Lung (tissue), 12 donors: ENCODE results near the gene ADAD2. TPM values are rescaled to one million over a fixed set of nuclear protein-coding genes. Genes with fewer than 3 reads are reported as not detected.

Source experiments
- ATAC-seq: fragments of 200-7000 bp; cut with Tn5 transposase; one replicate; pipeline ENCODE4 v1.9.1; 2020; ENCODE audit warnings: moderate number of reproducible peaks; ENCODE audit not compliant: insufficient read depth, low FRiP score
- DNase-seq, 3 donors: peaks; one replicate each; pipeline ENCODE4 v3.0.0-alpha.2; 2013 to 2017
- H3K27ac ChIP-seq, 2 donors: one replicate each; pipeline ENCODE4 v1.5.1; 2013; ENCODE audit warnings: mild to moderate bottlenecking in 2 of 2, moderate library complexity in 2 of 2, control low read depth in 1 of 2, inconsistent platforms in 1 of 2, low read depth in 1 of 2, low read length in 1 of 2
- H3K27me3 ChIP-seq, 3 donors: one replicate each; pipeline ENCODE4 v1.5.1; 2013; ENCODE audit warnings: low read length in 2 of 3; ENCODE audit not compliant: control insufficient read depth in 3 of 3, insufficient read depth in 3 of 3
- H3K36me3 ChIP-seq, 4 donors: one replicate each; pipeline ENCODE4 v1.5.1; 2013; ENCODE audit warnings: low read length in 4 of 4, mild to moderate bottlenecking in 1 of 4, moderate library complexity in 1 of 4; ENCODE audit not compliant: control insufficient read depth in 4 of 4, insufficient read depth in 4 of 4
- H3K4me1 ChIP-seq, 5 donors: one replicate each; pipeline ENCODE4 v1.5.1; 2013; ENCODE audit warnings: low read length in 5 of 5, mild to moderate bottlenecking in 2 of 5, moderate library complexity in 1 of 5; ENCODE audit not compliant: control insufficient read depth in 5 of 5, insufficient read depth in 5 of 5
- H3K4me3 ChIP-seq: one replicate; pipeline ENCODE4 v1.5.1; 2013; ENCODE audit warnings: mild to moderate bottlenecking, control low read depth, moderate library complexity
- H3K9ac ChIP-seq, 2 donors: one replicate each; pipeline ENCODE4 v1.5.1; 2013; ENCODE audit warnings: low read length in 2 of 2, control low read depth in 1 of 2; ENCODE audit not compliant: insufficient read depth in 1 of 2
- H3K9me3 ChIP-seq, 4 donors: one replicate each; pipeline ENCODE4 v1.5.1; 2013; ENCODE audit warnings: low read length in 3 of 4, mild to moderate bottlenecking in 1 of 4, moderate library complexity in 1 of 4; ENCODE audit not compliant: control insufficient read depth in 4 of 4, insufficient read depth in 3 of 4
- CTCF ChIP-seq: IDR thresholded peaks from 2 replicates; pipeline ENCODE4 v1.5.1; 2012; ENCODE audit warnings: mild to moderate bottlenecking; ENCODE audit errors: control extremely low read depth, extremely low read depth
- WGBS, 2 donors: extraction: QIAGEN DNeasy Blood & Tissue Kit; methylation state at CpG; one replicate each; pipeline ENCODE4 v1.1.7; 2013; 5-methylcytosine and 5-hydroxymethylcytosine counted together
- polyA plus RNA-seq, 2 donors: library from polyadenylated mRNA; stranded (reverse); fragments of 200-250 nt; gene quantifications; one replicate each; pipeline ENCODE4 v1.2.1, GENCODE V29; 2013
- total RNA-seq, 2 donors: library from RNA; depleted of rRNA in 1 of 2; stranded (reverse); fragments of >200 nt in 1 of 2; gene quantifications; one replicate each; pipeline ENCODE4 v1.2.1, GENCODE V29; 2014 to 2021
- donor health status: control.
- donor health status: control.
- donor health status: Bipolar disorder and iron deficiency.
- donor health status: healthy.
- donor health status: DM: yes; HTN: yes; CAD: no.

ADAD2 gene
- total and polyA plus RNA-seq, 4 donors, result 0.06 to 0.83 (median 0.42) TPM

GRCh38 chr16:84197466-84198128 is 6.6 kb downstream of the ADAD2 start:
- DNase-seq (no peak), ATAC-seq (no peak)
- H3K9me3 ChIP-seq, result no peaks in the 10 kb centered on the region
- H3K36me3 ChIP-seq, result no peaks in the 10 kb centered on the region
- no peak overlapping the region for H3K4me3 ChIP-seq
- no peak for TF ChIP-seq CTCF
- peaks cover 0 to 3% (median 0%) of the 10 kb centered on the region in 5 donors for H3K4me1 ChIP-seq
- no peaks in the 10 kb centered on the region for H3K27me3 ChIP-seq
- H3K27ac ChIP-seq, result no peak overlapping the region
- WGBS, 2 donors, result 93 to 96% methylated on average over 14 of the region's 14 CpGs
- no peak overlapping the region for H3K9ac ChIP-seq

GRCh38 chr16:84198401-84198800 is 7.4 kb downstream of the ADAD2 start:
- DNase-seq (no peak), ATAC-seq (no peak)
- no peak overlapping the region for H3K27ac ChIP-seq
- no peaks in the 10 kb centered on the region for H3K36me3 ChIP-seq
- H3K9ac ChIP-seq, result no peak overlapping the region
- H3K4me1 ChIP-seq, result peaks cover 0 to 3% (median 0%) of the 10 kb centered on the region in 5 donors
- no peaks in the 10 kb centered on the region for H3K27me3 ChIP-seq
- no peak for TF ChIP-seq CTCF
- no peak overlapping the region for H3K4me3 ChIP-seq
- H3K9me3 ChIP-seq, result no peaks in the 10 kb centered on the region
- 83 to 91% methylated on average over 10 of the region's 10 CpGs for WGBS, 2 donors

- no peak overlapping the region for H3K4me3 ChIP-seq
- DNase-seq, result no peak
- 68 to 71% methylated on average over 13 of the region's 13 CpGs for WGBS, 2 donors
Observed at GRCh38 chr16:84199097-84199496, 8.1 kb downstream of the ADAD2 start.

More at GRCh38 chr16:84199097-84199496, 8.1 kb downstream of the ADAD2 start:
- Histone ChIP-seq H3K27me3 (no peaks in the 10 kb centered on the region), H3K27ac (no peak overlapping the region), H3K4me1 (peaks cover 0 to 3% (median 0%) of the 10 kb centered on the region in 5 donors), H3K36me3 (no peaks in the 10 kb centered on the region), H3K9ac (no peak overlapping the region), H3K9me3 (no peaks in the 10 kb centered on the region)
- ATAC-seq, result no peak
- no peak for TF ChIP-seq CTCF
